Lower lobe of right lung (tissue), 2 donors: ENCODE results near the gene ZNF324B. TPM values are rescaled to one million over a fixed set of nuclear protein-coding genes. Genes with fewer than 3 reads are reported as not detected.
A peak's percentile ranks its signal among the peaks of the same experiment; 100 is the strongest.

Source experiments
- ATAC-seq, 2 donors: fragments of 200-7000 bp; cut with Tn5 transposase; one replicate each; pipeline ENCODE4 v1.9.1; 2020 to 2022; ENCODE audit warnings: mild to moderate bottlenecking in 2 of 2, moderate library complexity in 2 of 2
- DNase-seq: peaks from one replicate; pipeline ENCODE4 v3.0.0-alpha.2; 2020
- H3K27ac ChIP-seq: fragments of 200-600 bp; one replicate; pipeline ENCODE4 v1.8.0; 2022
- H3K27me3 ChIP-seq: fragments of 200-600 bp; one replicate; pipeline ENCODE4 v1.8.0; 2022; ENCODE audit warnings: low read depth
- H3K36me3 ChIP-seq: fragments of 200-600 bp; one replicate; pipeline ENCODE4 v1.8.0; 2022; ENCODE audit warnings: mild to moderate bottlenecking
- H3K4me1 ChIP-seq: fragments of 200-600 bp; one replicate; pipeline ENCODE4 v1.8.0; 2022
- H3K4me3 ChIP-seq: fragments of 200-600 bp; one replicate; pipeline ENCODE4 v1.8.0; 2022; ENCODE audit warnings: mild to moderate bottlenecking
- H3K9me3 ChIP-seq: fragments of 200-600 bp; one replicate; pipeline ENCODE4 v1.8.0; 2022
- CTCF ChIP-seq: fragments of 200-600 bp; IDR thresholded peaks from one replicate; pipeline ENCODE4 v1.8.0; 2022; ENCODE audit warnings: antibody characterized with exemption, mild to moderate bottlenecking
- intact Hi-C: fragments of 100-400 bp; cut with DNase I; formaldehyde crosslinking; loops from one replicate; pipeline ENCODE4 v1.11.0; 2022
- total RNA-seq: library from RNA; stranded (reverse); fragmentation: NEBNext Ultra II Directional; extraction: Animal tissue kit (Norgen Biotek cat#: 25700); gene quantifications from one replicate; pipeline ENCODE4 v1.2.1, GENCODE V29; 2021
- donor health status: DM: no; HTN: yes; CAD: no; lungs with severe emphysema.

The ZNF324B gene
- total RNA-seq, 1 donor from 2014 or later: 8.3 TPM

GRCh38 chr19:58450856-58451357 is 515 bp upstream of the ZNF324B start:
- peak overlapping the region; percentile 83 for H3K27ac ChIP-seq
- peaks cover 7% of the 10 kb centered on the region for H3K4me1 ChIP-seq
- no peaks in the 10 kb centered on the region for H3K9me3 ChIP-seq
- peak overlapping the region; percentile 98 for H3K4me3 ChIP-seq
- peaks cover 8% of the 10 kb centered on the region for H3K27me3 ChIP-seq
- ATAC-seq: peak; percentile 41 to 51
- no peaks in the 10 kb centered on the region for H3K36me3 ChIP-seq
- TF ChIP-seq CTCF: no peak
- intact Hi-C loops: no loop called here
- no peak for DNase-seq

- intact Hi-C loops: no loop called here
- no peak for TF ChIP-seq CTCF
- peaks cover 3% of the 10 kb centered on the region for H3K27me3 ChIP-seq
- no peak for ATAC-seq
- peaks cover 7% of the 10 kb centered on the region for H3K4me1 ChIP-seq
- H3K36me3 ChIP-seq: peaks cover 15% of the 10 kb centered on the region
- no peak overlapping the region for H3K27ac ChIP-seq
- no peaks in the 10 kb centered on the region for H3K9me3 ChIP-seq
- DNase-seq: no peak
- no peak overlapping the region for H3K4me3 ChIP-seq
Observed at GRCh38 chr19:58453743-58454142, 2.3 kb downstream of the ZNF324B start.

DNA sequence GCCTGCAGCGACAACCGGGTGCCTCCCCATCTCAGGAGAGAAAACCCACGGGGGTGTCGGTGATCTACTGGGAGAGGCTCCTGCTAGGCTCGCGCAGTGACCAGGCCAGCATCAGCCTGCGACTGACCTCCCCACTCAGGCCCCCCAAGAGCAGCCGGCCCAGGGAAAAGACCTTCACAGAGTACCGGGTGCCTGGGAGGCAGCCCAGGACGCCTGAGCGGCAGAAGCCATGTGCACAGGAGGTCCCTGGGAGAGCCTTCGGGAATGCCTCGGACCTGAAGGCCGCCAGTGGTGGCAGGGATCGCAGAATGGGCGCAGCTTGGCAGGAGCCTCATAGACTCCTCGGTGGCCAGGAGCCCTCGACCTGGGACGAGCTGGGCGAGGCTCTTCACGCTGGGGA is 3.9 kb downstream of the ZNF324B start:
- DNase-seq: no peak
- no peak overlapping the region for H3K27ac ChIP-seq
- no peaks in the 10 kb centered on the region for H3K27me3 ChIP-seq
- peaks cover 15% of the 10 kb centered on the region for H3K36me3 ChIP-seq
- no peak overlapping the region for H3K4me3 ChIP-seq
- TF ChIP-seq CTCF: no peak
- peaks cover 7% of the 10 kb centered on the region for H3K4me1 ChIP-seq
- ATAC-seq: no peak
- intact Hi-C loops: no loop called here
- no peaks in the 10 kb centered on the region for H3K9me3 ChIP-seq

- DNase-seq (no peak), ATAC-seq (no peak)
- Histone ChIP-seq H3K27ac (no peak overlapping the region), H3K4me1 (peaks cover under 1% of the 10 kb centered on the region), H3K4me3 (no peak overlapping the region), H3K27me3 (no peaks in the 10 kb centered on the region), H3K9me3 (no peaks in the 10 kb centered on the region), H3K36me3 (peaks cover 15% of the 10 kb centered on the region)
- TF ChIP-seq CTCF: no peak
- intact Hi-C loops: no loop called here
Observed at GRCh38 chr19:58456111-58456510, 4.7 kb downstream of the ZNF324B start.

DNA sequence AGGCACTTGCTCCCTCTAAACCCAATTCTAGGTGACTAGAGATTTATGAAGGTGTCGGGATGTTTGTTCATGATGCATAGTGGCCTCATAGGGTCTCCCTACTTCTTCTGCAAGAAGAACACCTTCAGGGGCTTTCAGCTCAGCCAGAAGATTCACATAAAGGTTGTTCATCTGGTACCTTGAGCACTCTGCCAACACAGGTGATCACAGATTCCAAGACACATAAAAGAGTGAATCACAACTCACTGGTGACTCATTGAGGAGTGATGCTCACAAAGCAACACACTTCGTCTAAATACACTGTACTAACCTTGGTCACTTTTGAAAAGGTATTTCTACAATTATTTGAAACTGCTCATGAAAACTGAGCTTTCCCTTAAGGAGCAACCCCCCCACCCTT is 8.6 kb downstream of the ZNF324B start:
- no peaks in the 10 kb centered on the region for H3K27me3 ChIP-seq
- no peak for TF ChIP-seq CTCF
- no peak for DNase-seq
- no peak overlapping the region for H3K4me3 ChIP-seq
- H3K4me1 ChIP-seq: no peaks in the 10 kb centered on the region
- H3K9me3 ChIP-seq: no peaks in the 10 kb centered on the region
- intact Hi-C loops: no loop called here
- peaks cover 15% of the 10 kb centered on the region for H3K36me3 ChIP-seq
- no peak overlapping the region for H3K27ac ChIP-seq
- no peak for ATAC-seq
